CD4-positive, alpha-beta T cell treated with Interleukin-2 at 100 ng/mL for 4 hours (primary cell): ENCODE data around the gene ERCC1.
"Not testable (repeated sequence)": the region's sequence is repeated elsewhere in the genome, so short reads cannot be mapped to it uniquely, and the experiment has no call there.

Experiments
- DNase-seq: peaks from one replicate; pipeline ENCODE4 v3.0.0-alpha.2; 2020; ENCODE audit warnings: low spot score

Gene ERCC1

GRCh38 chr19:45455707-45456499, 32.2 kb upstream of the ERCC1 start:
- DNase-seq: peak; percentile 81

- DNase-seq: no peak
Observed at GRCh38 chr19:45451850-45452387, 28.2 kb upstream of the ERCC1 start.

- peak; percentile 87 for DNase-seq
Observed at GRCh38 chr19:45451131-45451849, 27.6 kb upstream of the ERCC1 start.

- DNase-seq: peak; percentile 76
Observed at GRCh38 chr19:45450012-45450333, 26.3 kb upstream of the ERCC1 start.

- DNase-seq: peak; percentile 30
Observed at GRCh38 chr19:45448887-45449299, 25.2 kb upstream of the ERCC1 start.

- no peak for DNase-seq
Observed at GRCh38 chr19:45448425-45448756, 24.7 kb upstream of the ERCC1 start.

- no peak for DNase-seq
Observed at GRCh38 chr19:45446944-45447343, 23.2 kb upstream of the ERCC1 start.

GRCh38 chr19:45446295-45446694, 22.6 kb upstream of the ERCC1 start:
- peak; percentile 56 for DNase-seq

GRCh38 chr19:45445139-45445538, 21.4 kb upstream of the ERCC1 start:
- DNase-seq: no peak

GRCh38 chr19:45444318-45445041, 20.8 kb upstream of the ERCC1 start:
- DNase-seq: peak; percentile 88

- DNase-seq: peak; percentile 57
Observed at GRCh38 chr19:45443462-45444317, 20.0 kb upstream of the ERCC1 start.

GRCh38 chr19:45442778-45443461, 19.2 kb upstream of the ERCC1 start:
- DNase-seq: peak; percentile 61

GRCh38 chr19:45442408-45442777, 18.7 kb upstream of the ERCC1 start:
- DNase-seq: no peak

- DNase-seq: no peak
Observed at GRCh38 chr19:45440873-45441654, 17.3 kb upstream of the ERCC1 start.

- no peak for DNase-seq
Observed at GRCh38 chr19:45440259-45440638, 16.5 kb upstream of the ERCC1 start.

- peak; percentile 89 for DNase-seq
Observed at GRCh38 chr19:45439569-45440258, 16.0 kb upstream of the ERCC1 start.

GRCh38 chr19:45439190-45439568, 15.5 kb upstream of the ERCC1 start:
- no peak for DNase-seq

GRCh38 chr19:45437328-45437727, 13.6 kb upstream of the ERCC1 start:
- DNase-seq: no peak

- not testable (repeated sequence) for DNase-seq
Observed at GRCh38 chr19:45432543-45432942, 8.8 kb upstream of the ERCC1 start.

GRCh38 chr19:45431008-45431407, 7.3 kb upstream of the ERCC1 start:
- not testable (repeated sequence) for DNase-seq
